ENCODE data around the gene SF3B2.

DNA sequence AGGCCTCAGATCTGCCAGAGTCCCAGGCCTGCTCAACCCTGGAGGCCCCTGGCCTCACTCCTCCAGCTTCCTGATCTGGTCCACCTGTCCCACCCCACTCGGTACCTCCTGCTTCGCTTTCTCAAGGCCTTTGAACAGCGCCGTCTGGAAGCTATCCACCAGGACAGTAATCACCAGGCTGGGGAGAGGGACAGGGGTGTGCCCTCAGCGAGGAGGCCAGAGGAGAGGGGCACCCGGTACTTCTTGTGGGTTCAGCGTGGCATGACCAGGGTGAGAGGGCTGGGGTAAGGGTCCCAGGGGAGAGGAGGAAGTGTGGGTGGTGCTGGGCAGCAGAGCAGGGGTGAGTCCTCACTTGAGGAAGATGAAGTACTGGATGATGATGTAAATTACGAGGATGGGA, 32.0 kb upstream of the SF3B2 start:
- TF ChIP-seq, protein P1, sequence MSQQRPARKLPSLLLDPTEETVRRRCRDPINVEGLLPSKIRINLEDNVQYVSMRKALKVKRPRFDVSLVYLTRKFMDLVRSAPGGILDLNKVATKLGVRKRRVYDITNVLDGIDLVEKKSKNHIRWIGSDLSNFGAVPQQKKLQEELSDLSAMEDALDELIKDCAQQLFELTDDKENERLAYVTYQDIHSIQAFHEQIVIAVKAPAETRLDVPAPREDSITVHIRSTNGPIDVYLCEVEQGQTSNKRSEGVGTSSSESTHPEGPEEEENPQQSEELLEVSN (IDR thresholded peaks at IDR 0.05; ENCODE audit: borderline replicate concordance, low read depth), result no peak
- TF ChIP-seq, protein P2, sequence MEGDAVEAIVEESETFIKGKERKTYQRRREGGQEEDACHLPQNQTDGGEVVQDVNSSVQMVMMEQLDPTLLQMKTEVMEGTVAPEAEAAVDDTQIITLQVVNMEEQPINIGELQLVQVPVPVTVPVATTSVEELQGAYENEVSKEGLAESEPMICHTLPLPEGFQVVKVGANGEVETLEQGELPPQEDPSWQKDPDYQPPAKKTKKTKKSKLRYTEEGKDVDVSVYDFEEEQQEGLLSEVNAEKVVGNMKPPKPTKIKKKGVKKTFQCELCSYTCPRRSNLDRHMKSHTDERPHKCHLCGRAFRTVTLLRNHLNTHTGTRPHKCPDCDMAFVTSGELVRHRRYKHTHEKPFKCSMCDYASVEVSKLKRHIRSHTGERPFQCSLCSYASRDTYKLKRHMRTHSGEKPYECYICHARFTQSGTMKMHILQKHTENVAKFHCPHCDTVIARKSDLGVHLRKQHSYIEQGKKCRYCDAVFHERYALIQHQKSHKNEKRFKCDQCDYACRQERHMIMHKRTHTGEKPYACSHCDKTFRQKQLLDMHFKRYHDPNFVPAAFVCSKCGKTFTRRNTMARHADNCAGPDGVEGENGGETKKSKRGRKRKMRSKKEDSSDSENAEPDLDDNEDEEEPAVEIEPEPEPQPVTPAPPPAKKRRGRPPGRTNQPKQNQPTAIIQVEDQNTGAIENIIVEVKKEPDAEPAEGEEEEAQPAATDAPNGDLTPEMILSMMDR (IDR thresholded peaks at IDR 0.05), result no peak
- no peak for TF ChIP-seq REST (IDR thresholded peaks at IDR 0.05)
- TF ChIP-seq POLR2A (IDR thresholded peaks at IDR 0.05; ENCODE audit: low read length), result no peak

All from A549 (cell line).